NT2/D1 (cell line): Measurements from ENCODE around the gene PBXIP1.
"Not testable (repeated sequence)": the region's sequence is repeated elsewhere in the genome, so short reads cannot be mapped to it uniquely, and the experiment has no call there.

Experiments
- DNase-seq: peaks from one replicate; pipeline ENCODE4 v3.0.0-alpha.2; 2011; ENCODE audit warnings: low read depth, low spot score
- H3K27me3 ChIP-seq: 2 replicates; pipeline ENCODE4 v1.6.0; 2011; ENCODE audit warnings: mild to moderate bottlenecking; ENCODE audit not compliant: insufficient read length, insufficient read depth
- H3K36me3 ChIP-seq: 2 replicates; pipeline ENCODE4 v1.6.1; 2011; ENCODE audit warnings: mild to moderate bottlenecking, low read length, mixed read lengths; ENCODE audit not compliant: insufficient read depth, insufficient read length
- H3K4me1 ChIP-seq: 2 replicates; pipeline ENCODE4 v1.5.1; 2011; ENCODE audit not compliant: insufficient read depth, insufficient read length
- H3K4me3 ChIP-seq: 2 replicates; pipeline ENCODE4 v1.5.1; 2011; ENCODE audit warnings: low read depth; ENCODE audit not compliant: insufficient read length
- H3K9ac ChIP-seq: 2 replicates; pipeline ENCODE4 v1.6.0; 2011; ENCODE audit warnings: low read depth; ENCODE audit not compliant: insufficient read length
- H3K9me3 ChIP-seq: 2 replicates; pipeline ENCODE4 v1.5.1; 2011; ENCODE audit warnings: mild to moderate bottlenecking, low read length; ENCODE audit not compliant: insufficient read depth
- SUZ12 ChIP-seq: IDR thresholded peaks from 2 replicates; pipeline ENCODE4 v1.6.1; 2011; ENCODE audit not compliant: insufficient read length, insufficient read depth; ENCODE audit errors: extremely low read depth
- YY1 ChIP-seq: IDR thresholded peaks from 2 replicates; pipeline ENCODE4 v1.6.1; 2011; ENCODE audit not compliant: insufficient read length, insufficient read depth
- ZNF274 ChIP-seq: IDR thresholded peaks from 2 replicates; pipeline ENCODE4 v1.6.1; 2011; ENCODE audit warnings: mild to moderate bottlenecking, low read depth, low read length

The PBXIP1 gene

DNA sequence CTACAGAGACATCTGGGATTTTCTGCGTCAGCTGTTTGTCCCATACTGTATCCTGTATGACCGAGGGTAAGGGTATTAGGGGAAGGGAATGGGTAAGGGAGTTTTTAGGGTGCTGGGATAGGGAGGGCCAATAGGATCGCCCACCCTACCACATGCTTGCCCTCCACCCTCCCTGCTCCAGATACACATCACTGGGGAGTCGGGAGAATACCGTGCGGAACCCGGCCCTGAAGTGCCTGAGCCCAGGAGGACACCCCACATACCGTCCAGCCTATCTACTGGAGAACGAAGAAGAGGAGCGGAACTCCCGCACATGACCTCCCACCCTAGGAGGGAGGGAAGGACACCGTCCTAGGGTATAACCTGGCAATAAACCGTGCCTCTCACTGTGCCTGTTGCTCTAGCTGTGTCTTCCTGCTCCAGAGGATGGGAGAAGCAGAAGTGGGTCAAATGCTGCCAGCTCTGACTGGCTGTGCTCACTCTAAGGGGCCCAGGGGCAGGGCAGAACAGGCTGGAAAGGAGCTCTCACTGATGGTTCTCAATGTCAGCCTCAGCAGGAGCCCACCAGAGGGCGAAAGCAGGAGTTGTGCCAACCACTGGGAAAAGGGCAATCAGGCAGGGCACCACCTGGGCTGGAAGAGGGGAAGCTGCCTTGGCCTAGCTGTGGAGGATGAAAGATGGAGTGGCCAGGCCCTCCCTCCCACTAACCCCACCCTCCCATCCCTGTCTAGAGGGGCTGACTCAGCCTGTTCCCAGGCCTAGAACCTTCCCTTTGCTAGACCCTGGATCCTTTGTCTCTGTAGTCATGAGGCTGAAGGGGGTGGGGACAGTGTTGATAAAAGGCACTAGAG lies 37.0 kb upstream of the PBXIP1 start:
- H3K27me3 ChIP-seq: no peaks in the 10 kb centered on the region
- peaks cover 56% of the 10 kb centered on the region for H3K36me3 ChIP-seq
- no peak overlapping the region for H3K4me3 ChIP-seq
- DNase-seq: no peak
- no peak overlapping the region for H3K9ac ChIP-seq
- no peak for TF ChIP-seq SUZ12
- TF ChIP-seq YY1: no peak
- no peak for TF ChIP-seq ZNF274
- H3K9me3 ChIP-seq: no peaks in the 10 kb centered on the region
- H3K4me1 ChIP-seq: peaks cover 26% of the 10 kb centered on the region

DNA sequence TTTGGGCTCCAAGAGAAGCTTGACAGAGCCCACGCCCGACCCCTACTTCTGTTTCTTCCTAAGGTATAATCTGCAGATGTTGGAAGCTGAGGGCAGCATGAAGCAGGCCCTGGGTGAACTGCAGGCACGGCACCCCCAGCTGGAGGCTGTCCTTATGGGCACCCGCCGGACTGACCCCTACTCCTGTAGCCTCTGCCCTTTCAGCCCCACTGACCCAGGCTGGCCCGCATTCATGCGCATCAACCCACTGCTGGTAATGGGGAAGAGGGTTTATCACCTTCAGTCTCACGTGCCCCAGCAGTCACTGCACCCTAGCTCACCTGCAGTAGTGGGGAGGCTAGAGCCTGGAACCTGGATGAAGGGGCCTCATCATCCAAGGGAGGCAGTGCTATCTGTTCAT lies 34.4 kb upstream of the PBXIP1 start:
- Histone ChIP-seq H3K4me3 (no peak overlapping the region), H3K9ac (no peak overlapping the region), H3K9me3 (no peaks in the 10 kb centered on the region), H3K27me3 (no peaks in the 10 kb centered on the region), H3K36me3 (peaks cover 77% of the 10 kb centered on the region), H3K4me1 (peaks cover 23% of the 10 kb centered on the region)
- DNase-seq: no peak
- TF ChIP-seq ZNF274: no peak
- no peak for TF ChIP-seq SUZ12
- TF ChIP-seq YY1: no peak

DNA sequence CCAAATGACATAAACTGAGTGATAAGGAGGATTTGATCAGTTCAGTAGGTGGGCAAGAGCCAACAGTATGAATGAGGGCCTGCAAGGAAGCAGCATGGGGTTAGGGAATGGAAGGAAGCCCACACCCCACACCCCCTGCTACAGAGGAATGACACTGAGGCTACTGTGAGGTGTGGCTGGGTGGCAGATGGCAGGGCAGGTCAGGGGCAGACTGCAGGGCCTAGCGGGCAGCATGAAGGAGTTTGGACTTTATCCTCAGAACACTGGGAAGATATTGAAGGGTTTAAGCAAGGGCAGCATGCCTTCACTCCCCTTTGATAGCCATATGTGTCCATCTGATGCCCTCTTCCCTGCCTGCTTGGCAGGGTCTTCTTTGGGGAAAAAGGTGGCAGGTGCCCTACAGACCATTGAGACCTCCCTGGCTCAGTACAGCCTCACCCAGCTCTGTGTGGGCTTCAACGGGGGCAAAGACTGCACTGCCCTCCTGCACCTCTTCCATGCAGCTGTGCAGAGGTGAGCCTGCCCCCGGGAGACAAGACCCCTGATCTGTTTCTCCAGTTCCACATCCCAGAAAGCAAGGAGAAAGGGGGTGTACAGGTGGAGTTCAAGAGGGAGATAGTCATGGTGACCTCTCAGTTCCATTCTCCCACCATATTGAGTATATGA lies 33.4 kb upstream of the PBXIP1 start:
- TF ChIP-seq SUZ12 (no peak), YY1 (no peak), ZNF274 (no peak)
- H3K9ac ChIP-seq: no peak overlapping the region
- no peaks in the 10 kb centered on the region for H3K9me3 ChIP-seq
- H3K4me3 ChIP-seq: no peak overlapping the region
- peaks cover 19% of the 10 kb centered on the region for H3K4me1 ChIP-seq
- no peak for DNase-seq
- no peaks in the 10 kb centered on the region for H3K27me3 ChIP-seq
- peaks cover 84% of the 10 kb centered on the region for H3K36me3 ChIP-seq

DNA sequence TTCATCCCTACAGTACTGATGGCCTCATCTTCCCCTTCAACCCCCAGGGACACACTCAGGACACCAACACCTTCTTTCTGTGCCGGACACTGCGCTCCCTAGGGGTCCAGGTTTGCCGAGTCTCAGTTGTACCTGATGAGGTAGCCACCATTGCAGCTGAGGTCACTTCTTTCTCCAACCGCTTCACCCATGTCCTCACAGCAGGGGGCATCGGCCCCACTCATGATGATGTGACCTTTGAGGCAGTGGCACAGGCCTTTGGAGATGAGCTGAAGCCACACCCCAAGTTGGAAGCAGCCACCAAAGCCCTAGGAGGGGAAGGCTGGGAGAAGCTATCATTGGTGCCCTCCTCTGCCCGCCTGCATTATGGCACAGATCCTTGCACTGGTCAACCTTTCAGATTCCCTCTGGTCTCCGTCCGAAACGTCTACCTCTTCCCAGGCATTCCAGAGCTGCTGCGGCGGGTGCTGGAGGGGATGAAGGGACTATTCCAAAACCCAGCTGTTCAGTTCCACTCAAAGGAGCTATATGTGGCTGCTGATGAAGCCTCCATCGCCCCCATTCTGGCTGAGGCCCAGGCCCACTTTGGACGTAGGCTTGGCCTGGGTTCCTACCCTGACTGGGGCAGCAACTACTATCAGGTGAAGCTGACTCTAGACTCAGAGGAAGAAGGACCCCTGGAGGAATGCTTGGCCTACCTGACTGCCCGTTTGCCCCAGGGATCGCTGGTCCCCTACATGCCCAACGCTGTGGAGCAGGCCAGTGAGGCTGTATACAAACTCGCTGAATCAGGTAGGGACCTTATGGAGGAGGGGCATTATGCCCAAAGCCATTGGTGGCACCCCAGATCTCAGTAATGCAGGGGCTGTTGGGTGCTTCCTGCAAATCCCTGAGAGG lies 32.4 kb upstream of the PBXIP1 start:
- H3K36me3 ChIP-seq: peaks cover 74% of the 10 kb centered on the region
- H3K27me3 ChIP-seq: no peaks in the 10 kb centered on the region
- no peak overlapping the region for H3K4me3 ChIP-seq
- no peaks in the 10 kb centered on the region for H3K9me3 ChIP-seq
- TF ChIP-seq ZNF274 (no peak), YY1 (no peak), SUZ12 (no peak)
- H3K4me1 ChIP-seq: peaks cover 13% of the 10 kb centered on the region
- DNase-seq: no peak
- H3K9ac ChIP-seq: no peak overlapping the region

DNA sequence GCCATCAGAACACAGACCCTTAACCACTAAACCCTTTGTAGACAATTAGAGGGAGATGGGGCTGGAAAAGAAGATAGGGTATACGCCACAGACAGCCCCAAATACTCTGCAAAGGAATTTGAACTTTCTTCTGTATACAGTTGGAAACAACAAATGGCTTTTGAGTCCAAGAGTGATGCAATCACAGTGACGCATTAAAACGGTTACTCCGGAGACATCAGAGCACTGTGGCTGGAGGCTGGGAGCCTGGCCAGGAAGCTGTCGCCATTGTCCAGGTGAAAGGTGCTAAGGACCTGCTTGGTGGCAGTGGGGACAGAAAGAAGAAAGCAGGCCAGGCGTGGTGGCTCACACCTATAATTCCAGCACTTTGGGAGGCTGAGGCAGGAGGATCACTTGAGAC lies 31.4 kb upstream of the PBXIP1 start:
- no peak for TF ChIP-seq SUZ12
- TF ChIP-seq YY1: no peak
- TF ChIP-seq ZNF274: no peak
- Histone ChIP-seq H3K4me1 (peaks cover 9% of the 10 kb centered on the region), H3K36me3 (peaks cover 65% of the 10 kb centered on the region), H3K4me3 (no peak overlapping the region), H3K27me3 (no peaks in the 10 kb centered on the region), H3K9me3 (no peaks in the 10 kb centered on the region), H3K9ac (no peak overlapping the region)
- no peak for DNase-seq

DNA sequence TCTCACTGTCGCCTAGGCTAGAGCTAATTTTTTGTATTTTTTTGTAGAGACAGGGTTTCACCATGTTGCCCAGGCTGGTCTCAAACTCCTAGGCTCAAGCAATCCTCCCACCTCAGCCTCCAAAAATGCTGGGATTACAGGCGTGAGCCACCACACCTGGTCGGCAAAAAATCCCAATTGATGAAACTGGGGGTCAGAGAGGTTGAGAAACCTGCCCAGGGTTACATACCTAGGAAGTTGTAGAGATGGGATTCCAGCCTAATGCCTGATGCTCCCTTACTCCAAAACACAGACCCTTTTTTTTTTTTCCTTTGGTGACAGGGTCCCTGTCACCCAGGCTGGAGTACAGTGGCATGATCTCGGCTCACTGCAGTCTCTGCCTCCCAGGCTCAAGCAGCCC lies 30.8 kb upstream of the PBXIP1 start:
- H3K9ac ChIP-seq, H3K9me3 ChIP-seq, DNase-seq, H3K4me3 ChIP-seq, H3K27me3 ChIP-seq, H3K4me1 ChIP-seq: not testable (repeated sequence)
- peaks cover 64% of the 10 kb centered on the region for H3K36me3 ChIP-seq
